ENCODE measurements around the gene HEG1.

GRCh38 chr3:124984754-124985153, 71.0 kb downstream of the HEG1 start:
- TF ChIP-seq CTCF (IDR thresholded peaks at IDR 0.05) (no peak), POLR2A (IDR thresholded peaks at IDR 0.05) (no peak)

Data from heart left ventricle (tissue), 13 donors.